CD8-positive, alpha-beta memory T cell (primary cell): Measurements from ENCODE around the gene RPN2. TPM values are rescaled to one million over a fixed set of nuclear protein-coding genes. Genes with fewer than 3 reads are reported as not detected.

Experiments used
- CTCF ChIA-PET: fragments of 350-600 bp; sonication (Branson Sonifier 250); formaldehyde crosslinking; loops from one replicate; lab custom pipeline; 2021; ENCODE audit warnings: antibody characterized with exemption; lab: Charles Lee
- POLR2A ChIA-PET: fragments of 350-600 bp; sonication (Branson Sonifier 250); formaldehyde crosslinking; loops from one replicate; lab custom pipeline; 2021; ENCODE audit warnings: antibody characterized with exemption; lab: Charles Lee
- DNase-seq, 5 donors: peaks; one replicate each; pipeline versions ENCODE4 v3.0.0 to v3.0.0-alpha.2; 2020 to 2022; ENCODE audit warnings: mixed read lengths in 1 of 5
- H3K27ac ChIP-seq: one replicate; pipeline ENCODE4 v1.7.0; 2013; ENCODE audit warnings: low read depth, mild to moderate bottlenecking, low read length, moderate library complexity
- H3K27me3 ChIP-seq: 2 replicates; pipeline ENCODE4 v1.7.0; 2013; ENCODE audit warnings: low read length, mild to moderate bottlenecking; ENCODE audit not compliant: insufficient read depth, poor library complexity, severe bottlenecking
- H3K36me3 ChIP-seq: 2 replicates; pipeline ENCODE4 v1.7.0; 2013; ENCODE audit warnings: mild to moderate bottlenecking, low read length, moderate library complexity; ENCODE audit not compliant: insufficient read depth
- H3K4me1 ChIP-seq: 2 replicates; pipeline ENCODE4 v1.7.0; 2013; ENCODE audit warnings: mild to moderate bottlenecking, low read length, moderate library complexity; ENCODE audit not compliant: insufficient read depth
- H3K4me3 ChIP-seq: 2 replicates; pipeline ENCODE4 v1.7.0; 2013; ENCODE audit warnings: mild to moderate bottlenecking, low read length
- H3K9me3 ChIP-seq: 2 replicates; pipeline ENCODE4 v1.7.0; 2013; ENCODE audit warnings: mild to moderate bottlenecking, low read length
- H3K27ac Mint-ChIP-seq, 8 donors: one replicate each; pipeline ENCODE4 v1.8.0; 2020 to 2021; ENCODE audit warnings: mixed read lengths in 8 of 8, mild to moderate bottlenecking in 6 of 8, inconsistent platforms in 3 of 8, moderate library complexity in 3 of 8
- H3K27me3 Mint-ChIP-seq, 2 donors: one replicate each; pipeline ENCODE4 v1.8.0; 2020 to 2021; ENCODE audit warnings: mixed read lengths in 2 of 2, mild to moderate bottlenecking in 1 of 2, moderate library complexity in 1 of 2
- H3K36me3 Mint-ChIP-seq, 3 donors: one replicate each; pipeline ENCODE4 v1.8.0; 2020 to 2021; ENCODE audit warnings: mixed read lengths in 3 of 3, inconsistent platforms in 1 of 3, mild to moderate bottlenecking in 1 of 3
- H3K4me1 Mint-ChIP-seq, 3 donors: one replicate each; pipeline ENCODE4 v1.8.0; 2020 to 2021; ENCODE audit warnings: mixed read lengths in 3 of 3, inconsistent platforms in 1 of 3, mild to moderate bottlenecking in 1 of 3
- H3K4me3 Mint-ChIP-seq, 7 donors: one replicate each; pipeline ENCODE4 v1.8.0; 2020 to 2021; ENCODE audit warnings: mixed read lengths in 7 of 7, mild to moderate bottlenecking in 6 of 7, moderate library complexity in 4 of 7, inconsistent platforms in 2 of 7
- H3K9me3 Mint-ChIP-seq, 5 donors: one replicate each; pipeline ENCODE4 v1.8.0; 2020 to 2022; ENCODE audit warnings: mixed read lengths in 5 of 5, mild to moderate bottlenecking in 3 of 5, moderate library complexity in 2 of 5, inconsistent platforms in 1 of 5
- polyA plus RNA-seq: library from polyadenylated mRNA; unstranded; fragments of 300-500 nt; fragmentation: Illumina TruSeq; gene quantifications from one replicate; pipeline ENCODE4 v1.2.3, GENCODE V29; 2021
- total RNA-seq, 2 experiments: library from RNA; stranded (reverse); gene quantifications; one replicate each; pipeline ENCODE4 v1.2.3, GENCODE V29; 2021

RPN2 gene
- total and polyA plus RNA-seq, 3 experiments from 2014 or later: 155 to 281 (median 164) TPM

- H3K36me3 ChIP-seq: no peaks in the 10 kb centered on the region
- no peak overlapping the region for H3K27ac ChIP-seq
- no peaks in the 10 kb centered on the region for H3K36me3 Mint-ChIP-seq
- H3K27me3 Mint-ChIP-seq: peaks cover 3 to 40% of the 10 kb centered on the region in 2 donors
- POLR2A ChIA-PET: no interaction called here
- H3K4me1 Mint-ChIP-seq: no peaks in the 10 kb centered on the region
- H3K27me3 ChIP-seq: peaks cover 9% of the 10 kb centered on the region
- no peaks in the 10 kb centered on the region for H3K4me1 ChIP-seq
- no peaks in the 10 kb centered on the region for H3K9me3 ChIP-seq
- CTCF ChIA-PET: no interaction called here
- no peak overlapping the region for H3K4me3 ChIP-seq
- DNase-seq: no peak
- peak overlapping the region in 1 of 8 donors; percentile 61 for H3K27ac Mint-ChIP-seq
- H3K4me3 Mint-ChIP-seq: no peak overlapping the region
- peaks cover 0 to 6% (median 1%) of the 10 kb centered on the region in 5 donors for H3K9me3 Mint-ChIP-seq
Measured at GRCh38 chr20:37257988-37258387, 78.9 kb downstream of the RPN2 start.

GRCh38 chr20:37259031-37259430 is 79.9 kb downstream of the RPN2 start:
- peaks cover 0 to 6% (median 1%) of the 10 kb centered on the region in 5 donors for H3K9me3 Mint-ChIP-seq
- peaks cover 3 to 40% of the 10 kb centered on the region in 2 donors for H3K27me3 Mint-ChIP-seq
- no peaks in the 10 kb centered on the region for H3K36me3 ChIP-seq
- ChIA-PET POLR2A (no interaction called here), CTCF (no interaction called here)
- H3K4me3 Mint-ChIP-seq: no peak overlapping the region
- H3K4me3 ChIP-seq: no peak overlapping the region
- H3K27ac Mint-ChIP-seq: no peak overlapping the region
- no peaks in the 10 kb centered on the region for H3K4me1 ChIP-seq
- no peaks in the 10 kb centered on the region for H3K36me3 Mint-ChIP-seq
- no peaks in the 10 kb centered on the region for H3K9me3 ChIP-seq
- DNase-seq: no peak
- no peak overlapping the region for H3K27ac ChIP-seq
- H3K4me1 Mint-ChIP-seq: no peaks in the 10 kb centered on the region
- peaks cover 9% of the 10 kb centered on the region for H3K27me3 ChIP-seq

DNA sequence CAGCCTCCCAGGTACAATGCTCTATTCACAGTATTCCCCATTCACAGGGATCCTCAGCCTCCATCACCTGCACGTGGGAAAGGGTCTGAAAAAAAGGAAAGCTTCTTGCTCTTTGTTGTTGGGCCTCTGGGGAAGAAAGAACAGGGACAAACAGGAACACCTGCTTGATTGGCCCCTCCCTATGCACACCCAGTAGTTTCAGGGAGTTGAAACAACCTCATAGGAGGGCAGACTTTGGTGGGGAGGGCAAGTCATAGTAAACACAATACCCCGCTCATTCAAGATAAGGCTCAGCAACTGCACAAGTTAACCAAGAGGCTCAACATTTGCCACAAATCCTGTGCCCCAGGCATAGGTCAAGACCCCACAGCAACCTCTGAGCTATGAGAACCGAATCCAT is 80.7 kb downstream of the RPN2 start:
- H3K4me3 ChIP-seq: no peak overlapping the region
- no peaks in the 10 kb centered on the region for H3K4me1 Mint-ChIP-seq
- ChIA-PET CTCF (no interaction called here), POLR2A (no interaction called here)
- no peaks in the 10 kb centered on the region for H3K4me1 ChIP-seq
- no peaks in the 10 kb centered on the region for H3K9me3 Mint-ChIP-seq
- no peak for DNase-seq
- no peak overlapping the region for H3K27ac ChIP-seq
- peaks cover 3 to 34% of the 10 kb centered on the region in 2 donors for H3K27me3 Mint-ChIP-seq
- H3K27ac Mint-ChIP-seq: no peak overlapping the region
- H3K27me3 ChIP-seq: peaks cover 9% of the 10 kb centered on the region
- no peaks in the 10 kb centered on the region for H3K36me3 ChIP-seq
- H3K9me3 ChIP-seq: no peaks in the 10 kb centered on the region
- no peak overlapping the region for H3K4me3 Mint-ChIP-seq
- no peaks in the 10 kb centered on the region for H3K36me3 Mint-ChIP-seq

GRCh38 chr20:37260923-37261322 is 81.8 kb downstream of the RPN2 start:
- ChIA-PET POLR2A (no interaction called here), CTCF (no interaction called here)
- no peak for DNase-seq
- peaks cover 9% of the 10 kb centered on the region for H3K27me3 ChIP-seq
- H3K36me3 Mint-ChIP-seq: no peaks in the 10 kb centered on the region
- peaks cover 3 to 34% of the 10 kb centered on the region in 2 donors for H3K27me3 Mint-ChIP-seq
- H3K4me1 Mint-ChIP-seq: no peaks in the 10 kb centered on the region
- H3K9me3 ChIP-seq: no peaks in the 10 kb centered on the region
- H3K27ac ChIP-seq: no peak overlapping the region
- no peaks in the 10 kb centered on the region for H3K4me1 ChIP-seq
- no peak overlapping the region for H3K4me3 Mint-ChIP-seq
- no peak overlapping the region for H3K27ac Mint-ChIP-seq
- H3K4me3 ChIP-seq: no peak overlapping the region
- no peaks in the 10 kb centered on the region for H3K9me3 Mint-ChIP-seq
- H3K36me3 ChIP-seq: no peaks in the 10 kb centered on the region

GRCh38 chr20:37261714-37262113 is 82.6 kb downstream of the RPN2 start, which contains the start of gene GHRH:
Gene GHRH (minus strand): TSS chr20:37261814. CDS start chr20:37256889, 4,925 bp downstream.
- Mint-ChIP-seq H3K27me3 (peaks cover 3 to 38% of the 10 kb centered on the region in 2 donors), H3K4me3 (no peak within 1 kb of the TSS), H3K27ac (no peak within 1 kb of the TSS), H3K9me3 (no peaks in the 10 kb centered on the region), H3K4me1 (no peaks in the 10 kb centered on the region), H3K36me3 (no peaks in the 10 kb centered on the region)
- no peaks in the 10 kb centered on the region for H3K4me1 ChIP-seq
- ChIA-PET POLR2A (no interaction called here), CTCF (no interaction called here)
- H3K27me3 ChIP-seq: peaks cover 9% of the 10 kb centered on the region
- no peak within 1 kb of the TSS for H3K27ac ChIP-seq
- H3K36me3 ChIP-seq: no peaks in the 10 kb centered on the region
- no peaks in the 10 kb centered on the region for H3K9me3 ChIP-seq
- no peak for DNase-seq
- H3K4me3 ChIP-seq: no peak within 1 kb of the TSS

GRCh38 chr20:37262505-37262904 is 83.4 kb downstream of the RPN2 start:
- Mint-ChIP-seq H3K4me3 (no peak overlapping the region), H3K9me3 (no peaks in the 10 kb centered on the region), H3K27ac (no peak overlapping the region), H3K36me3 (no peaks in the 10 kb centered on the region), H3K4me1 (no peaks in the 10 kb centered on the region), H3K27me3 (peaks cover 8 to 42% of the 10 kb centered on the region in 2 donors)
- ChIA-PET POLR2A (no interaction called here), CTCF (interaction anchor here (0.7 kb wide), 1 partner anchor 272 kb away, joined by 3 read pairs; no protein-coding TSS in a partner anchor)
- Histone ChIP-seq H3K27ac (no peak overlapping the region), H3K4me3 (no peak overlapping the region), H3K27me3 (peaks cover 9% of the 10 kb centered on the region), H3K36me3 (no peaks in the 10 kb centered on the region), H3K9me3 (no peaks in the 10 kb centered on the region), H3K4me1 (no peaks in the 10 kb centered on the region)
- no peak for DNase-seq

DNA sequence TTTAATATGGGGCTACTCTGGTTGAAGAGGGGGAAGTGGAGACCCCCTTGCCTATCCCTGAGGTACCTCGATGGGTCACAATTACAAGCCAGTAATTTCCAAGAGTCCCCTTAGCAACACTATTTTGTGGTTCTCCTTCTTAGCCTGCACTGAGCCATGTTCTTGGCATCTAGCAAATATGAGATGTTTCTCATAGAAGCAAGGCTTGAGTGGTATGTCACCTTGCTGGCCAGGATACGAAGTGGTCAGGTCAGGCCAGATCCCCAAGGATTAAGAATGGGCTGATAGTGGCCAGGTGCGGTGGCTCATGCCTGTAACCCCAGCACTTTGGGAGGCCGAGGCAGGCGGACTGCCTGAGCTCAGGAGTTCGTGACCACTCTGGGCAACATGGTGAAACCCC is 84.6 kb downstream of the RPN2 start:
- Histone ChIP-seq H3K27ac (no peak overlapping the region), H3K4me3 (no peak overlapping the region), H3K27me3 (peaks cover 9% of the 10 kb centered on the region), H3K4me1 (no peaks in the 10 kb centered on the region), H3K36me3 (no peaks in the 10 kb centered on the region), H3K9me3 (no peaks in the 10 kb centered on the region)
- H3K4me3 Mint-ChIP-seq: no peak overlapping the region
- no peaks in the 10 kb centered on the region for H3K9me3 Mint-ChIP-seq
- no peaks in the 10 kb centered on the region for H3K4me1 Mint-ChIP-seq
- no peak for DNase-seq
- ChIA-PET CTCF (no interaction called here), POLR2A (no interaction called here)
- no peak overlapping the region for H3K27ac Mint-ChIP-seq
- no peaks in the 10 kb centered on the region for H3K36me3 Mint-ChIP-seq
- H3K27me3 Mint-ChIP-seq: peaks cover 8 to 38% of the 10 kb centered on the region in 2 donors

GRCh38 chr20:37265152-37265551 is 86.0 kb downstream of the RPN2 start:
- no peak for DNase-seq
- no peaks in the 10 kb centered on the region for H3K9me3 ChIP-seq
- no peaks in the 10 kb centered on the region for H3K4me1 ChIP-seq
- H3K4me3 ChIP-seq: no peak overlapping the region
- no peak overlapping the region for H3K27ac ChIP-seq
- ChIA-PET CTCF (no interaction called here), POLR2A (interaction anchor here (0.7 kb wide), 1 partner anchor 264 kb away, joined by 4 read pairs; no protein-coding TSS in a partner anchor)
- peaks cover 8 to 28% of the 10 kb centered on the region in 2 donors for H3K27me3 Mint-ChIP-seq
- no peaks in the 10 kb centered on the region for H3K9me3 Mint-ChIP-seq
- no peak overlapping the region for H3K4me3 Mint-ChIP-seq
- H3K36me3 ChIP-seq: no peaks in the 10 kb centered on the region
- H3K27ac Mint-ChIP-seq: no peak overlapping the region
- H3K27me3 ChIP-seq: peaks cover under 1% of the 10 kb centered on the region
- H3K4me1 Mint-ChIP-seq: no peaks in the 10 kb centered on the region
- no peaks in the 10 kb centered on the region for H3K36me3 Mint-ChIP-seq
